Cardiac muscle cell (in vitro differentiated cells and primary cell): ENCODE measurements around the gene B4GALT6. TPM values are rescaled to one million over a fixed set of nuclear protein-coding genes. Genes with fewer than 3 reads are reported as not detected.

Experiments used
- DNase-seq, 2 donors: peaks; one replicate each; pipeline versions ENCODE4 v3.0.0 to v3.0.0-alpha.2; 2010 to 2017; ENCODE audit warnings: low read depth in 1 of 2, low spot score in 1 of 2
- H3K27ac ChIP-seq: fragments of 200-600 bp; sonication (generic); 2 replicates; pipeline ENCODE4 v1.5.1; 2016
- H3K27me3 ChIP-seq: fragments of 200-600 bp; sonication (generic); 2 replicates; pipeline ENCODE4 v1.6.0; 2016; ENCODE audit warnings: control low read depth
- H3K36me3 ChIP-seq: fragments of 200-600 bp; sonication (generic); 2 replicates; pipeline ENCODE4 v1.5.1; 2016; ENCODE audit warnings: control low read depth
- H3K4me1 ChIP-seq: fragments of 200-600 bp; sonication (generic); 2 replicates; pipeline ENCODE4 v1.8.1; 2017; ENCODE audit warnings: low read depth, mild to moderate bottlenecking, mixed run types
- H3K4me3 ChIP-seq: fragments of 200-600 bp; sonication (generic); 2 replicates; pipeline ENCODE4 v1.5.1; 2016; ENCODE audit warnings: mild to moderate bottlenecking
- H3K9me3 ChIP-seq: fragments of 200-600 bp; sonication (generic); 2 replicates; pipeline ENCODE4 v1.5.1; 2017; ENCODE audit warnings: low read depth, mild to moderate bottlenecking, control low read depth
- CTCF ChIP-seq: IDR thresholded peaks from 2 replicates; pipeline ENCODE4 v1.5.1; 2012; ENCODE audit warnings: low read depth, mild to moderate bottlenecking, low read length
- polyA plus RNA-seq: library from polyadenylated mRNA; unstranded; fragments of >200 nt; fragmentation: Nextera tagmentation; extraction: Ambion mirVana; gene quantifications from 2 replicates; pipeline ENCODE4 v1.2.1, GENCODE V29; 2016
- total RNA-seq: library from RNA; depleted of rRNA; stranded (reverse); fragments of >200 nt; gene quantifications from 2 replicates; pipeline ENCODE4 v1.2.3, GENCODE V29; 2016

B4GALT6 gene
- total and polyA plus RNA-seq, 2 experiments from 2014 or later, result 3.6 to 5.5 TPM

GRCh38 chr18:31659576-31660177 is 24.7 kb downstream of the B4GALT6 start:
- no peak overlapping the region for H3K4me3 ChIP-seq
- TF ChIP-seq CTCF, result no peak
- no peaks in the 10 kb centered on the region for H3K4me1 ChIP-seq
- no peaks in the 10 kb centered on the region for H3K27me3 ChIP-seq
- H3K36me3 ChIP-seq, result no peaks in the 10 kb centered on the region
- H3K27ac ChIP-seq, result no peak overlapping the region
- H3K9me3 ChIP-seq, result no peaks in the 10 kb centered on the region
- no peak for DNase-seq

- no peak for DNase-seq
- Histone ChIP-seq H3K4me1 (no peaks in the 10 kb centered on the region), H3K9me3 (no peaks in the 10 kb centered on the region), H3K4me3 (no peak overlapping the region), H3K27me3 (no peaks in the 10 kb centered on the region), H3K27ac (no peak overlapping the region), H3K36me3 (no peaks in the 10 kb centered on the region)
- TF ChIP-seq CTCF, result no peak
Observed at GRCh38 chr18:31658670-31659575, 25.5 kb downstream of the B4GALT6 start.

- Histone ChIP-seq H3K4me1 (no peaks in the 10 kb centered on the region), H3K27ac (no peak overlapping the region), H3K36me3 (no peaks in the 10 kb centered on the region), H3K27me3 (no peaks in the 10 kb centered on the region), H3K9me3 (no peaks in the 10 kb centered on the region), H3K4me3 (no peak overlapping the region)
- DNase-seq, result no peak
- no peak for TF ChIP-seq CTCF
Observed at GRCh38 chr18:31657823-31658669, 26.3 kb downstream of the B4GALT6 start.

GRCh38 chr18:31656754-31657153 is 27.6 kb downstream of the B4GALT6 start:
- no peak for DNase-seq
- no peaks in the 10 kb centered on the region for H3K4me1 ChIP-seq
- no peak for TF ChIP-seq CTCF

GRCh38 chr18:31655354-31655753 is 29.0 kb downstream of the B4GALT6 start:
- Histone ChIP-seq H3K36me3 (no peaks in the 10 kb centered on the region), H3K4me1 (no peaks in the 10 kb centered on the region), H3K4me3 (no peak overlapping the region), H3K27me3 (no peaks in the 10 kb centered on the region), H3K27ac (no peak overlapping the region), H3K9me3 (no peaks in the 10 kb centered on the region)
- no peak for TF ChIP-seq CTCF
- DNase-seq, result no peak

More at GRCh38 chr18:31656754-31657153, 27.6 kb downstream of the B4GALT6 start:
- no peak overlapping the region for H3K4me3 ChIP-seq
- no peaks in the 10 kb centered on the region for H3K9me3 ChIP-seq
- no peaks in the 10 kb centered on the region for H3K27me3 ChIP-seq
- no peaks in the 10 kb centered on the region for H3K36me3 ChIP-seq
- H3K27ac ChIP-seq, result no peak overlapping the region
